K562 (cell line): ENCODE measurements around the gene NOXRED1. TPM values are rescaled to one million over a fixed set of nuclear protein-coding genes. Genes with fewer than 3 reads are reported as not detected.

Experiments used
- BDP1 ChIP-seq: IDR thresholded peaks from 3 replicates; pipeline ENCODE4 v1.6.1; 2011; ENCODE audit not compliant: insufficient read length, insufficient read depth
- CC2D1A ChIP-seq: fragments of 450-650 bp; IDR thresholded peaks from 2 replicates; pipeline ENCODE4 v1.6.1; 2017; ENCODE audit warnings: mild to moderate bottlenecking
- GTF2E2 ChIP-seq: fragments of 200-800 bp; sonication (Bioruptor generic); IDR thresholded peaks from 2 replicates; pipeline ENCODE4 v1.6.1; 2016; ENCODE audit warnings: missing genetic modification characterization, missing compliant biosample characterization
- LEF1 ChIP-seq: fragments of 450-650 bp; IDR thresholded peaks from 2 replicates; pipeline ENCODE4 v1.6.1; 2016; ENCODE audit warnings: mild to moderate bottlenecking
- MAZ ChIP-seq, 2 experiments: fragments of 450-650 bp in 1 of 2; sonication (generic) in 1 of 2; formaldehyde crosslinking; IDR thresholded peaks in 1 of 2; conservative IDR thresholded peaks in 1 of 2; 2 replicates each; pipeline versions ENCODE4 v1.4.0 to v1.5.0; 2020; ENCODE audit warnings: mild to moderate bottlenecking in 1 of 2, missing genetic modification reagents in 1 of 2
- PHB2 ChIP-seq: fragments of 450-650 bp; IDR thresholded peaks from 2 replicates; pipeline ENCODE4 v1.6.1; 2017; ENCODE audit warnings: low read depth
- PTRF ChIP-seq: fragments of 450-650 bp; IDR thresholded peaks from 2 replicates; pipeline ENCODE4 v1.6.1; 2016; ENCODE audit warnings: mild to moderate bottlenecking, missing genetic modification characterization, missing compliant biosample characterization
- RBM14 ChIP-seq: fragments of 200-400 bp; formaldehyde crosslinking; IDR thresholded peaks from 2 replicates; pipeline ENCODE4 v1.6.1; 2018; ENCODE audit warnings: low read depth, mild to moderate bottlenecking, low read length, moderate library complexity, borderline replicate concordance; ENCODE audit not compliant: insufficient read depth
- RUNX1 ChIP-seq: sonication (generic); IDR thresholded peaks from 2 replicates; pipeline ENCODE4 v1.6.1; 2016; ENCODE audit warnings: antibody characterized with exemption, low read depth
- SREBF1 ChIP-seq: fragments of 150-350 bp; IDR thresholded peaks from 2 replicates; pipeline ENCODE4 v1.6.1; 2014; ENCODE audit warnings: antibody characterized with exemption, low read depth, low read length, borderline replicate concordance
- TCF3 ChIP-seq: sonication (generic); formaldehyde crosslinking; IDR thresholded peaks from 2 replicates; pipeline ENCODE4 v1.4.0; 2020; ENCODE audit warnings: mild to moderate bottlenecking, missing genetic modification reagents
- TSC22D4 ChIP-seq: fragments of 450-650 bp; IDR thresholded peaks from 2 replicates; pipeline ENCODE4 v1.6.1; 2016; ENCODE audit warnings: missing genetic modification characterization, missing biosample characterization, control low read depth
- ZC3H4 ChIP-seq: sonication (generic); formaldehyde crosslinking; IDR thresholded peaks from 2 replicates; pipeline ENCODE4 v1.9.0; 2021; ENCODE audit warnings: missing genetic modification reagents, borderline replicate concordance
- ZNF586 ChIP-seq: fragments of 450-650 bp; formaldehyde crosslinking; conservative IDR thresholded peaks from 2 replicates; pipeline ENCODE4 v1.4.0; 2020; ENCODE audit warnings: mild to moderate bottlenecking, moderate library complexity
- ZNF764 ChIP-seq: fragments of 250-450 bp; sonication (Bioruptor Pico); IDR thresholded peaks from 2 replicates; pipeline ENCODE4 v1.4.0; 2020; ENCODE audit warnings: low read depth, mild to moderate bottlenecking, moderate library complexity
- polyA plus RNA-seq, 8 experiments: library from polyadenylated mRNA; depleted of rRNA in 4 of 8; stranded (reverse) in 5 of 8; unstranded in 3 of 8; fragments of >200 nt; fragmentation: Nextera tagmentation in 2 of 8; fragmentation: Illumina TruSeq in 1 of 8; extraction: Ambion mirVana in 2 of 8; extraction: Trizol in 1 of 8; gene quantifications; 2 replicates each; pipeline versions ENCODE4 v1.2.1 to v1.2.3, GENCODE V29; 2011 to 2014; ENCODE audit warnings: inconsistent platforms in 1 of 8, missing spikeins in 1 of 8
- total RNA-seq, 7 experiments: library from RNA; depleted of rRNA in 6 of 7; stranded (reverse); fragments of >200 nt in 6 of 7; fragmentation: Illumina TruSeq in 2 of 7; extraction: Trizol in 2 of 7; gene quantifications; 2 replicates each; pipeline versions ENCODE4 v1.2.1 to v1.2.3, GENCODE V29; 2011 to 2021; ENCODE audit warnings: low replicate concordance in 1 of 7
- TF ChIP-seq, protein P1 (sequence below): sonication (generic); formaldehyde crosslinking; IDR thresholded peaks from 2 replicates; pipeline ENCODE4 v1.4.0; 2020; ENCODE audit warnings: mild to moderate bottlenecking, missing genetic modification reagents
- TF ChIP-seq, protein P2 (sequence below): fragments of 250-450 bp; sonication (Bioruptor Pico); IDR thresholded peaks from 2 replicates; pipeline ENCODE4 v1.9.0; 2021; ENCODE audit warnings: mild to moderate bottlenecking, inconsistent platforms
- TF ChIP-seq, protein P3 (sequence below): sonication (generic); formaldehyde crosslinking; IDR thresholded peaks from 2 replicates; pipeline ENCODE4 v1.9.0; 2022; ENCODE audit warnings: mild to moderate bottlenecking, missing genetic modification reagents
- TF ChIP-seq, protein P4 (sequence below): fragments of 200-800 bp; sonication (Bioruptor generic); IDR thresholded peaks from 2 replicates; pipeline ENCODE4 v1.6.1; 2017; ENCODE audit warnings: missing genetic modification characterization, missing compliant biosample characterization
- TF ChIP-seq, protein P5 (sequence below), 2 experiments: fragments of 200-800 bp in 1 of 2; sonication (Bioruptor generic) in 1 of 2; sonication (generic) in 1 of 2; formaldehyde crosslinking in 1 of 2; IDR thresholded peaks in 1 of 2; conservative IDR thresholded peaks in 1 of 2; 2 replicates each; pipeline versions ENCODE4 v1.5.0 to v1.6.1; 2016 to 2020; ENCODE audit warnings: missing compliant biosample characterization in 1 of 2, missing genetic modification characterization in 1 of 2, missing genetic modification reagents in 1 of 2
- TF ChIP-seq, protein P6 (sequence below): fragments of 250-450 bp; sonication (Bioruptor Pico); IDR thresholded peaks from 2 replicates; pipeline ENCODE4 v1.8.0; 2022; ENCODE audit warnings: moderate library complexity, mild to moderate bottlenecking, inconsistent platforms

Gene NOXRED1
- total and polyA plus RNA-seq, 9 of the 15 experiments (the other 6 are each of a cell fraction or from before 2014, with no cell fraction given), result 0.15 to 0.85 (median 0.30) TPM

DNA sequence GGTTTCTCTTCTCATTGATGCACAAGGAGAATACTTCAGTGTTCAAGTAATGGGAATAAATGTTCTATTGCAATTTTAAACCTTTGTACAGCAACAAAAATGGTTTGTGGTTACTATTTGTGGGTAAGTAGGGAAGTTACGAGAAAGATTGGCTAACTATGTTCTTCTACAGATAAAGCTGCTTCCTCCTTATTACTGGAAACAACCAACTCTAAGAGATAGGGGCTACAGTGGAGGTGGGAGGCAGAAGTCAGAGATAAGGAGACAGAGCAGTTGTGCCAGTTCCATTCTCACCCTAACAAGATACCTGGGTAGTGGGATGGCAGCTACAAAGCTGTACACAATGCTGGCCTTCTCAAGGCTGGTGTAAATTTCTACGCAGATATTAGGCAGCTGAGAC, 16.2 kb downstream of the NOXRED1 start (continued):
- TF ChIP-seq PTRF (tag), result no peak
- no peak for TF ChIP-seq LEF1
- TF ChIP-seq SREBF1, result no peak
- no peak for TF ChIP-seq RUNX1
- TF ChIP-seq, protein P1, sequence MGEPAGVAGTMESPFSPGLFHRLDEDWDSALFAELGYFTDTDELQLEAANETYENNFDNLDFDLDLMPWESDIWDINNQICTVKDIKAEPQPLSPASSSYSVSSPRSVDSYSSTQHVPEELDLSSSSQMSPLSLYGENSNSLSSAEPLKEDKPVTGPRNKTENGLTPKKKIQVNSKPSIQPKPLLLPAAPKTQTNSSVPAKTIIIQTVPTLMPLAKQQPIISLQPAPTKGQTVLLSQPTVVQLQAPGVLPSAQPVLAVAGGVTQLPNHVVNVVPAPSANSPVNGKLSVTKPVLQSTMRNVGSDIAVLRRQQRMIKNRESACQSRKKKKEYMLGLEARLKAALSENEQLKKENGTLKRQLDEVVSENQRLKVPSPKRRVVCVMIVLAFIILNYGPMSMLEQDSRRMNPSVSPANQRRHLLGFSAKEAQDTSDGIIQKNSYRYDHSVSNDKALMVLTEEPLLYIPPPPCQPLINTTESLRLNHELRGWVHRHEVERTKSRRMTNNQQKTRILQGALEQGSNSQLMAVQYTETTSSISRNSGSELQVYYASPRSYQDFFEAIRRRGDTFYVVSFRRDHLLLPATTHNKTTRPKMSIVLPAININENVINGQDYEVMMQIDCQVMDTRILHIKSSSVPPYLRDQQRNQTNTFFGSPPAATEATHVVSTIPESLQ (CRISPR knock-in tag), result no peak
- TF ChIP-seq, protein P2, sequence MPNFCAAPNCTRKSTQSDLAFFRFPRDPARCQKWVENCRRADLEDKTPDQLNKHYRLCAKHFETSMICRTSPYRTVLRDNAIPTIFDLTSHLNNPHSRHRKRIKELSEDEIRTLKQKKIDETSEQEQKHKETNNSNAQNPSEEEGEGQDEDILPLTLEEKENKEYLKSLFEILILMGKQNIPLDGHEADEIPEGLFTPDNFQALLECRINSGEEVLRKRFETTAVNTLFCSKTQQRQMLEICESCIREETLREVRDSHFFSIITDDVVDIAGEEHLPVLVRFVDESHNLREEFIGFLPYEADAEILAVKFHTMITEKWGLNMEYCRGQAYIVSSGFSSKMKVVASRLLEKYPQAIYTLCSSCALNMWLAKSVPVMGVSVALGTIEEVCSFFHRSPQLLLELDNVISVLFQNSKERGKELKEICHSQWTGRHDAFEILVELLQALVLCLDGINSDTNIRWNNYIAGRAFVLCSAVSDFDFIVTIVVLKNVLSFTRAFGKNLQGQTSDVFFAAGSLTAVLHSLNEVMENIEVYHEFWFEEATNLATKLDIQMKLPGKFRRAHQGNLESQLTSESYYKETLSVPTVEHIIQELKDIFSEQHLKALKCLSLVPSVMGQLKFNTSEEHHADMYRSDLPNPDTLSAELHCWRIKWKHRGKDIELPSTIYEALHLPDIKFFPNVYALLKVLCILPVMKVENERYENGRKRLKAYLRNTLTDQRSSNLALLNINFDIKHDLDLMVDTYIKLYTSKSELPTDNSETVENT (CRISPR knock-in tag), result no peak
- TF ChIP-seq GTF2E2 (tag), result no peak
- no peak for TF ChIP-seq RBM14
- TF ChIP-seq, protein P3, sequence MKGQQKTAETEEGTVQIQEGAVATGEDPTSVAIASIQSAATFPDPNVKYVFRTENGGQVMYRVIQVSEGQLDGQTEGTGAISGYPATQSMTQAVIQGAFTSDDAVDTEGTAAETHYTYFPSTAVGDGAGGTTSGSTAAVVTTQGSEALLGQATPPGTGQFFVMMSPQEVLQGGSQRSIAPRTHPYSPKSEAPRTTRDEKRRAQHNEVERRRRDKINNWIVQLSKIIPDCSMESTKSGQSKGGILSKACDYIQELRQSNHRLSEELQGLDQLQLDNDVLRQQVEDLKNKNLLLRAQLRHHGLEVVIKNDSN (CRISPR knock-in tag), result no peak
- peak; percentile 73 for TF ChIP-seq TCF3
- no peak for TF ChIP-seq TSC22D4 (tag)
- TF ChIP-seq, protein P4, sequence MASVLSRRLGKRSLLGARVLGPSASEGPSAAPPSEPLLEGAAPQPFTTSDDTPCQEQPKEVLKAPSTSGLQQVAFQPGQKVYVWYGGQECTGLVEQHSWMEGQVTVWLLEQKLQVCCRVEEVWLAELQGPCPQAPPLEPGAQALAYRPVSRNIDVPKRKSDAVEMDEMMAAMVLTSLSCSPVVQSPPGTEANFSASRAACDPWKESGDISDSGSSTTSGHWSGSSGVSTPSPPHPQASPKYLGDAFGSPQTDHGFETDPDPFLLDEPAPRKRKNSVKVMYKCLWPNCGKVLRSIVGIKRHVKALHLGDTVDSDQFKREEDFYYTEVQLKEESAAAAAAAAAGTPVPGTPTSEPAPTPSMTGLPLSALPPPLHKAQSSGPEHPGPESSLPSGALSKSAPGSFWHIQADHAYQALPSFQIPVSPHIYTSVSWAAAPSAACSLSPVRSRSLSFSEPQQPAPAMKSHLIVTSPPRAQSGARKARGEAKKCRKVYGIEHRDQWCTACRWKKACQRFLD, result no peak
- TF ChIP-seq CC2D1A, result no peak
- TF ChIP-seq, protein P5, sequence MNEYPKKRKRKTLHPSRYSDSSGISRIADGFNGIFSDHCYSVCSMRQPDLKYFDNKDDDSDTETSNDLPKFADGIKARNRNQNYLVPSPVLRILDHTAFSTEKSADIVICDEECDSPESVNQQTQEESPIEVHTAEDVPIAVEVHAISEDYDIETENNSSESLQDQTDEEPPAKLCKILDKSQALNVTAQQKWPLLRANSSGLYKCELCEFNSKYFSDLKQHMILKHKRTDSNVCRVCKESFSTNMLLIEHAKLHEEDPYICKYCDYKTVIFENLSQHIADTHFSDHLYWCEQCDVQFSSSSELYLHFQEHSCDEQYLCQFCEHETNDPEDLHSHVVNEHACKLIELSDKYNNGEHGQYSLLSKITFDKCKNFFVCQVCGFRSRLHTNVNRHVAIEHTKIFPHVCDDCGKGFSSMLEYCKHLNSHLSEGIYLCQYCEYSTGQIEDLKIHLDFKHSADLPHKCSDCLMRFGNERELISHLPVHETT (CRISPR knock-in tag; conservative IDR thresholded peaks at IDR 0.05 in 1 of 2, IDR thresholded peaks at IDR 0.05 in 1 of 2), result no peak
- TF ChIP-seq MAZ (CRISPR knock-in tag; conservative IDR thresholded peaks at IDR 0.05 in 1 of 2, IDR thresholded peaks at IDR 0.05 in 1 of 2), result no peak
- no peak for TF ChIP-seq ZC3H4 (CRISPR knock-in tag)
- no peak for TF ChIP-seq BDP1
- TF ChIP-seq ZNF586, result no peak
- TF ChIP-seq, protein P6, sequence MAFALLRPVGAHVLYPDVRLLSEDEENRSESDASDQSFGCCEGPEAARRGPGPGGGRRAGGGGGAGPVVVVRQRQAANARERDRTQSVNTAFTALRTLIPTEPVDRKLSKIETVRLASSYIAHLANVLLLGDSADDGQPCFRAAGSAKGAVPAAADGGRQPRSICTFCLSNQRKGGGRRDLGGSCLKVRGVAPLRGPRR (CRISPR knock-in tag), result no peak
- no peak for TF ChIP-seq PHB2
- no peak for TF ChIP-seq ZNF764
